Measurements from ENCODE around the gene IZUMO4.
A peak's percentile ranks its signal among the peaks of the same experiment; 100 is the strongest.

Gene IZUMO4

DNA sequence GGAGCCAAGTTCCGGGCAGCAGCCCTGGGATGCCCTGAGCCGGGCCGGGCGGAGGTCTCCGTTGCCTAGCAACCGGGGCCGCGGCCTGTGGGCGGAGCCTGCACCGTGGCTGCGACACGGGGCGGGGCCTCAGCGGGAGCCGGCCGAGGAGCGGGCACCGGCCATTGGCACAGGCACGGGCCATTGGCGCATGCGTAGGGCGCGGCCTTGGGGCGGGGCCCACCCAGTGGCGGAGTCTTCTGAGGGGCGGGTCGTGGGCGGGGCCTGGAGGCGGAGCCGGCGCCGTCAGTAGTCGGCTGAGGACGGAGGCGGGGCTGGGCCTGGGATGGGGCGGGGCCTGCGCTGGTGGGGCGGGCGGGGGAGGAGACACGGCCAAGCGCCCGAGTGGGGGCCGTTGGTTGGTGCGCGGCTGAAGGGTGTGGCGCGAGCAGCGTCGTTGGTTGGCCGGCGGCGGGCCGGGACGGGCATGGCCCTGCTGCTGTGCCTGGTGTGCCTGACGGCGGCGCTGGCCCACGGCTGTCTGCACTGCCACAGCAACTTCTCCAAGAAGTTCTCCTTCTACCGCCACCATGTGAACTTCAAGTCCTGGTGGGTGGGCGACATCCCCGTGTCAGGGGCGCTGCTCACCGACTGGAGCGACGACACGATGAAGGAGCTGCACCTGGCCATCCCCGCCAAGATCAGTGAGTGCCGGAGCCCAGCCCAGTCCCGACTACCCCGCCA is at the start of gene IZUMO4:
Gene IZUMO4, plus strand, starts transcription at position 436 of the 723 bp plus-strand sequence. Its CDS starts 31 bp downstream, at position 467.
- H3K27me3 Mint-ChIP-seq, result no peaks in the 10 kb centered on the region
- intact Hi-C loops (cut with micrococcal nuclease), result loop anchor here (2.0 kb wide), 1 partner anchor 14 kb away; no protein-coding TSS in a partner anchor
- H3K27ac Mint-ChIP-seq, result peak within 1 kb of the TSS; percentile 100
- H3K4me3 Mint-ChIP-seq, result peak within 1 kb of the TSS; percentile 99
- H3K4me1 Mint-ChIP-seq (ENCODE audit: low read depth), result peaks cover 55% of the 10 kb centered on the region
- H3K36me3 Mint-ChIP-seq (ENCODE audit: low read depth), result peaks cover 75% of the 10 kb centered on the region
- no peaks in the 10 kb centered on the region for H3K9me3 Mint-ChIP-seq

DNA sequence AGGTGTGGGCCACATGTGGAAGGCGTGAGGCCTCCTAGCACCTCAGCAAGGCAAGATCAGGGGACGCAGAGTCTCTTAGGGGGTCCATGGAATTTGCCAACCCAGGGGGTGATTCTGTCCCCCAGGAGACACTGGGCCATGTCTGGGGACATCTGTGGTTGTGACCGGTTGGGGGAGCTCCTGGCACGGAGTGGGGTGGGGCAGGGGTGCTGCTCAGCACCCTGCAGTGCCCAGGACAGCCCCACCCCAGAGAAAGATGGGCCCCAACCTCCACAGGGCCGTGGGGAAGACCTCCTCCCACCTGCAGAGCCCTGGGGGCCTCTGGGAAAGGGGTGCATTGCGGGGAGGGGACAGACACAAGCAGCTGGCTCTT is 49.7 kb upstream of the IZUMO4 start:
- intact Hi-C loops (cut with micrococcal nuclease), result no loop called here
- Mint-ChIP-seq H3K27ac (peak overlapping the region; percentile 32), H3K36me3 (ENCODE audit: low read depth) (peaks cover 83% of the 10 kb centered on the region), H3K9me3 (no peaks in the 10 kb centered on the region), H3K4me1 (ENCODE audit: low read depth) (peaks cover 75% of the 10 kb centered on the region), H3K27me3 (no peaks in the 10 kb centered on the region), H3K4me3 (no peak overlapping the region)

GRCh38 chr19:2047449-2048103 is 49.1 kb upstream of the IZUMO4 start:
- peaks cover 75% of the 10 kb centered on the region for H3K4me1 Mint-ChIP-seq (ENCODE audit: low read depth)
- H3K9me3 Mint-ChIP-seq, result no peaks in the 10 kb centered on the region
- peak overlapping the region; percentile 32 for H3K27ac Mint-ChIP-seq
- peaks cover 78% of the 10 kb centered on the region for H3K36me3 Mint-ChIP-seq (ENCODE audit: low read depth)
- no peak overlapping the region for H3K4me3 Mint-ChIP-seq
- no peaks in the 10 kb centered on the region for H3K27me3 Mint-ChIP-seq
- intact Hi-C loops (cut with micrococcal nuclease), result no loop called here

DNA sequence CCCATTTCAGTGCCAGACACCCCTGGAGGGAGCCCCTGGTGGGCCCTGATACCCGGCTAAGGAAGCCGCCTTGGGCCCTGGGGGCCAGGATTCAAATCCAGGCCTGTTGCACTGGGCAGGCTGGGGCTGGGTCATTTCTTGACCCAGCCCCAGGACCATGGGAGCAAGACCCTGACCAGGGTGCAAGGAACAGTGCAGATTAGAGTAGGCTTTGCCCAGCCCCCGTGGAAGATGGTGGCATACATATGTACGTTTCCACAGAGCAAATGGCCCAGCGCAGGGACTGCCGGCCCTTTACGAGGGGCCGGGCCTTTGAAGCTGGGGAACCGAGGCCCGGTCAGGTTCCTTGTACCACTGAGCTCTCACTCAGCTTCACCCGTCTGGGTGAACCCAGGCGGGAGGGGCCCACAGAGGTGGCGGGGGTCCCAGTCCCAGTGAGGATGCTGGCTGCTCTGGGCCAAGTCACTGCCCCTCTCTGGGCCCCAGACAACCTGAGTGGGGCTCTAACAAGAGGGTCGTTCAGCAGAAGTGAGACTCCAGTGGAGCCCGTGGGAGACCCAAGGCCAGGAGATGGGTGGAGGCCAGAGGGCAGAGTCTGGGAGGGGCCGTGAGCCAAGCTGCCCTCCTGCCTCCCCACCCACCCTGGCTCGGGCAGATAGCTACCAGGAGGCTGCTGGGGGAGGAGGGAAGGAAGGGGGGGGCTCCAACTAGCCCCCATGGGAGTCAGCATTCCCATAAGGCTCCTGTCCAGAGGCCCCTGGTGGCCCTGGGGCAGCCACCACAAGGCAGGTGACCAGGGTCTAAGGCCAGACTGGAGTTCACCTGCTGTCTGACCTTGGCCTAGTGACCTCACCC is 48.4 kb upstream of the IZUMO4 start:
- Mint-ChIP-seq H3K9me3 (no peaks in the 10 kb centered on the region), H3K4me3 (peak overlapping the region; percentile 81), H3K27me3 (no peaks in the 10 kb centered on the region), H3K36me3 (ENCODE audit: low read depth) (peaks cover 70% of the 10 kb centered on the region), H3K4me1 (ENCODE audit: low read depth) (peaks cover 67% of the 10 kb centered on the region), H3K27ac (peak overlapping the region; percentile 37)
- intact Hi-C loops (cut with micrococcal nuclease), result no loop called here

- H3K27ac Mint-ChIP-seq, result peak overlapping the region; percentile 79
- no peaks in the 10 kb centered on the region for H3K9me3 Mint-ChIP-seq
- intact Hi-C loops (cut with micrococcal nuclease), result no loop called here
- peaks cover 60% of the 10 kb centered on the region for H3K4me1 Mint-ChIP-seq (ENCODE audit: low read depth)
- H3K4me3 Mint-ChIP-seq, result peak overlapping the region; percentile 81
- no peaks in the 10 kb centered on the region for H3K27me3 Mint-ChIP-seq
- peaks cover 62% of the 10 kb centered on the region for H3K36me3 Mint-ChIP-seq (ENCODE audit: low read depth)
Measured at GRCh38 chr19:2048959-2049740, 47.6 kb upstream of the IZUMO4 start.

DNA sequence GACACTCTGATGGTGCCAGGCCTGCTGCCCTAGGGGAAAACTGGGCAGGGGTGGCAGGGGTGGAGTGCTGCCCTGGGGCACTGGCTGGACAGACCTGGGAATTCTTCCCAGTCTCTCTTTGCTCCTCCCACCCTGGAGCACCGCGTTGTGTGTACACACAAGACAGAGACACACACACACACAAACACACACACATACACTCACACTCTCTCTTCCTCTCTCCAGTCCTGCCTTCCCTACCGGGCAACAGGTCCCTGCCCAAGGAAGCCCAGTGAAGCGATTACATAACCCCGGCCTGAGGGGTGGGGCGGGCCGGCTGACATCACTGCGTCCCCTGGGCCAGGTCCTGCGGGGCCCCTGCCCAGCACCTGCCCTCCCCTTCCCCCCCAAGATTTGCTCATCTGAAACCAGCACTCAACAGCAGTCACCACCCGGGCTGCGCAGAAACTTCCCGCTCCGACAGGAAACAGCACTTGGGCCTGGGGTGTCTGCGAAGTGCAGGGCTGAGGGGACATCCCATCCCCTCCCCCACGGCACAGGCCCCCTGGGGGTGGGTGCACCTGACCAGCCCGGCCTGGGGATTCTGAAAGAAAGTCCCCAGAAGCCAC is 46.9 kb upstream of the IZUMO4 start:
- peak overlapping the region; percentile 79 for H3K27ac Mint-ChIP-seq
- H3K9me3 Mint-ChIP-seq, result no peaks in the 10 kb centered on the region
- peaks cover 58% of the 10 kb centered on the region for H3K4me1 Mint-ChIP-seq (ENCODE audit: low read depth)
- H3K4me3 Mint-ChIP-seq, result peak overlapping the region; percentile 81
- H3K36me3 Mint-ChIP-seq (ENCODE audit: low read depth), result peaks cover 55% of the 10 kb centered on the region
- no peaks in the 10 kb centered on the region for H3K27me3 Mint-ChIP-seq
- intact Hi-C loops (cut with micrococcal nuclease), result loop anchor here (5.0 kb wide), 1 partner anchor 33 kb away; the partner anchor contains the start of gene BTBD2

GRCh38 chr19:2050349-2050990 is 46.2 kb upstream of the IZUMO4 start:
- intact Hi-C loops (cut with micrococcal nuclease), result loop anchor here (5.0 kb wide), 1 partner anchor 33 kb away; the partner anchor contains the start of gene BTBD2
- Mint-ChIP-seq H3K4me3 (peak overlapping the region; percentile 81), H3K4me1 (ENCODE audit: low read depth) (peaks cover 59% of the 10 kb centered on the region)

GRCh38 chr19:2050991-2051772 is 45.5 kb upstream of the IZUMO4 start, which contains the start of gene MKNK2:
Gene MKNK2, minus strand, starts transcription at chr19:2051244. Its CDS starts 393 bp downstream, at chr19:2050851.
- Mint-ChIP-seq H3K27ac (peak within 1 kb of the TSS; percentile 90), H3K4me1 (ENCODE audit: low read depth) (peaks cover 59% of the 10 kb centered on the region), H3K36me3 (ENCODE audit: low read depth) (peaks cover 42% of the 10 kb centered on the region), H3K4me3 (peak within 1 kb of the TSS; percentile 81), H3K27me3 (no peaks in the 10 kb centered on the region), H3K9me3 (no peaks in the 10 kb centered on the region)
- intact Hi-C loops (cut with micrococcal nuclease), result loop anchor here (1.0 to 5.0 kb wide), 2 partner anchors 10 to 34 kb away; partner anchors contain the start of gene BTBD2

More at GRCh38 chr19:2050349-2050990, 46.2 kb upstream of the IZUMO4 start:
- H3K9me3 Mint-ChIP-seq, result no peaks in the 10 kb centered on the region
- H3K27me3 Mint-ChIP-seq, result no peaks in the 10 kb centered on the region
- H3K36me3 Mint-ChIP-seq (ENCODE audit: low read depth), result peaks cover 49% of the 10 kb centered on the region
- peak overlapping the region; percentile 79 for H3K27ac Mint-ChIP-seq

DNA sequence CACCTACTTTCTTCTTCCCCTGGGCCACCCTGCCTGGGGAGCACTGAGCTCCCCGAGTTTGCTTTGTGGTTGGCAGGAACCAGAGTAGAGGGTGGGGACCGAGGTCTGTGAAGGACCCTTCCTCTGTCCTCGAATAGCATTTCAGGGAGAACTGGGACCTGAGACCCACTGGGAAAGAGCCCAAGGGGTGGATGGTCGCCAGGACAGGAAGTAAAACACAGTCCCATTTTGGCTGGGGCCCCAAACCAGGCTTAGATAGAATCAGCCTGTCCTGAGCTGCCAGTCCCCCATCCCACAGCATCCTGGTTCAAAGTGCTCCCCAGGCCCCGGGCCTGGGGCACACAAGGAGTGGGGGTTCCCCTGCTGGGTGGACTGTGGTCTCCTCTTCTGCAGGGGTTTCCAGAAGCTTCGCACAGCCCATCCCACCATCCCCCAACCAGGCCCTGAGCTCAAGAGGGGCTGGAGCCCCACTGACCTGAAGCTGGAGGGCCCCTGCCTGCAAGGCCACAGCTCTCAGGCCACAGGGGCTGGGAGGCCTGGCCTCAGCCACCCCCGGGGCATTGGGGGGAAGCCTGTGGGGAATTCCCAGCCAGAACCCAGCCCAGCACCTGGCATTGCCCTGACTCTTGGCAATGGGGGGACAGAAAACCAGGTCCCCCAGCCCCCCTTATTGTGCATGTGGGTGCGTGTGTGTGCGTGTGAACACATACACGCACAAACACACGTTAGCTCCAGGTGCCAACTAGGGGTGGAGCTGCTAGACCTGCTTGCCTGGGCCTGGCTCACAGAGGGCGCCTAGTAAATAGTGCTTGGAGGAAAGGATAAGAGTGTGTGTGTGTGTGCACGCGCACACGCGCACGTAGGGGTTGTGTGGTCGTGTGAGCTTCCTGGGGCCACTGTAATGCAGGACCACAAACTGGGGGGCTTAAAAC is 44.7 kb upstream of the IZUMO4 start:
- Mint-ChIP-seq H3K27ac (peak overlapping the region; percentile 90), H3K4me1 (ENCODE audit: low read depth) (peaks cover 61% of the 10 kb centered on the region), H3K4me3 (peak overlapping the region; percentile 75), H3K9me3 (no peaks in the 10 kb centered on the region), H3K27me3 (no peaks in the 10 kb centered on the region), H3K36me3 (ENCODE audit: low read depth) (peaks cover 33% of the 10 kb centered on the region)
- intact Hi-C loops (cut with micrococcal nuclease), result loop anchor here (1.0 to 5.0 kb wide), 2 partner anchors 9 to 35 kb away; partner anchors contain the start of gene BTBD2

GRCh38 chr19:2053601-2054389 is 42.9 kb upstream of the IZUMO4 start:
- H3K4me3 Mint-ChIP-seq, result no peak overlapping the region
- H3K27ac Mint-ChIP-seq, result no peak overlapping the region
- no peaks in the 10 kb centered on the region for H3K27me3 Mint-ChIP-seq
- H3K4me1 Mint-ChIP-seq (ENCODE audit: low read depth), result peaks cover 58% of the 10 kb centered on the region
- peaks cover 15% of the 10 kb centered on the region for H3K36me3 Mint-ChIP-seq (ENCODE audit: low read depth)
- H3K9me3 Mint-ChIP-seq, result no peaks in the 10 kb centered on the region
- intact Hi-C loops (cut with micrococcal nuclease), result loop anchor here (5.0 kb wide), 1 partner anchor 36 kb away; the partner anchor contains the start of gene BTBD2

Measured in dendritic cell treated with granulocyte-macrophage colony-stimulating factor and Interleukin-4, amounts not matched to agents 40 ng/mL and 50 ng/mL, for 4 days (primary cell).